ENCODE results near the gene CST5.

- no peak for TF ChIP-seq CTCF (IDR thresholded peaks at IDR 0.05; ENCODE audit: poor library complexity, severe bottlenecking)
- TF ChIP-seq POLR2AphosphoS5 (IDR thresholded peaks at IDR 0.05): no peak
- no peak for TF ChIP-seq TAF1 (IDR thresholded peaks at IDR 0.05; ENCODE audit: low read depth)
- TF ChIP-seq, protein P1, sequence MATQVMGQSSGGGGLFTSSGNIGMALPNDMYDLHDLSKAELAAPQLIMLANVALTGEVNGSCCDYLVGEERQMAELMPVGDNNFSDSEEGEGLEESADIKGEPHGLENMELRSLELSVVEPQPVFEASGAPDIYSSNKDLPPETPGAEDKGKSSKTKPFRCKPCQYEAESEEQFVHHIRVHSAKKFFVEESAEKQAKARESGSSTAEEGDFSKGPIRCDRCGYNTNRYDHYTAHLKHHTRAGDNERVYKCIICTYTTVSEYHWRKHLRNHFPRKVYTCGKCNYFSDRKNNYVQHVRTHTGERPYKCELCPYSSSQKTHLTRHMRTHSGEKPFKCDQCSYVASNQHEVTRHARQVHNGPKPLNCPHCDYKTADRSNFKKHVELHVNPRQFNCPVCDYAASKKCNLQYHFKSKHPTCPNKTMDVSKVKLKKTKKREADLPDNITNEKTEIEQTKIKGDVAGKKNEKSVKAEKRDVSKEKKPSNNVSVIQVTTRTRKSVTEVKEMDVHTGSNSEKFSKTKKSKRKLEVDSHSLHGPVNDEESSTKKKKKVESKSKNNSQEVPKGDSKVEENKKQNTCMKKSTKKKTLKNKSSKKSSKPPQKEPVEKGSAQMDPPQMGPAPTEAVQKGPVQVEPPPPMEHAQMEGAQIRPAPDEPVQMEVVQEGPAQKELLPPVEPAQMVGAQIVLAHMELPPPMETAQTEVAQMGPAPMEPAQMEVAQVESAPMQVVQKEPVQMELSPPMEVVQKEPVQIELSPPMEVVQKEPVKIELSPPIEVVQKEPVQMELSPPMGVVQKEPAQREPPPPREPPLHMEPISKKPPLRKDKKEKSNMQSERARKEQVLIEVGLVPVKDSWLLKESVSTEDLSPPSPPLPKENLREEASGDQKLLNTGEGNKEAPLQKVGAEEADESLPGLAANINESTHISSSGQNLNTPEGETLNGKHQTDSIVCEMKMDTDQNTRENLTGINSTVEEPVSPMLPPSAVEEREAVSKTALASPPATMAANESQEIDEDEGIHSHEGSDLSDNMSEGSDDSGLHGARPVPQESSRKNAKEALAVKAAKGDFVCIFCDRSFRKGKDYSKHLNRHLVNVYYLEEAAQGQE (IDR thresholded peaks at IDR 0.05; ENCODE audit: borderline replicate concordance): no peak
- TF ChIP-seq EP300 (conservative IDR thresholded peaks at IDR 0.05; ENCODE audit: poor library complexity, severe bottlenecking): no peak
- no peak for TF ChIP-seq EZH2 (IDR thresholded peaks at IDR 0.05; ENCODE audit: borderline replicate concordance, insufficient read depth, low read length, poor library complexity, severe bottlenecking)
- TF ChIP-seq RAD21 (conservative IDR thresholded peaks at IDR 0.05): no peak
- TF ChIP-seq SMC3 (conservative IDR thresholded peaks at IDR 0.05; ENCODE audit: poor library complexity): no peak
Observed at GRCh38 chr20:23926944-23927872, 47.7 kb upstream of the CST5 start.
